Activated T-cell treated with anti-CD3 and anti-CD28 coated beads, Interleukin-2, amount 50 U/mL, for 24 hours (primary cell): ENCODE data around the gene GRIK1.

Experiments
- DNase-seq: peaks from one replicate; pipeline ENCODE4 v3.0.0-alpha.2; 2020
- H3K27ac Mint-ChIP-seq: 2 replicates; pipeline ENCODE4 v1.8.0; 2020; ENCODE audit warnings: mild to moderate bottlenecking, mixed read lengths
- H3K27me3 Mint-ChIP-seq: 2 replicates; pipeline ENCODE4 v1.8.0; 2020; ENCODE audit warnings: mixed read lengths
- H3K36me3 Mint-ChIP-seq: 2 replicates; pipeline ENCODE4 v1.8.0; 2020; ENCODE audit warnings: low read depth, mixed read lengths
- H3K4me1 Mint-ChIP-seq: 2 replicates; pipeline ENCODE4 v1.8.0; 2020; ENCODE audit warnings: low read depth, mixed read lengths
- H3K4me3 Mint-ChIP-seq: 2 replicates; pipeline ENCODE4 v1.8.0; 2020; ENCODE audit warnings: mild to moderate bottlenecking, moderate library complexity, mixed read lengths
- H3K9me3 Mint-ChIP-seq: 2 replicates; pipeline ENCODE4 v1.8.0; 2020; ENCODE audit warnings: mixed read lengths

The GRIK1 gene

DNA sequence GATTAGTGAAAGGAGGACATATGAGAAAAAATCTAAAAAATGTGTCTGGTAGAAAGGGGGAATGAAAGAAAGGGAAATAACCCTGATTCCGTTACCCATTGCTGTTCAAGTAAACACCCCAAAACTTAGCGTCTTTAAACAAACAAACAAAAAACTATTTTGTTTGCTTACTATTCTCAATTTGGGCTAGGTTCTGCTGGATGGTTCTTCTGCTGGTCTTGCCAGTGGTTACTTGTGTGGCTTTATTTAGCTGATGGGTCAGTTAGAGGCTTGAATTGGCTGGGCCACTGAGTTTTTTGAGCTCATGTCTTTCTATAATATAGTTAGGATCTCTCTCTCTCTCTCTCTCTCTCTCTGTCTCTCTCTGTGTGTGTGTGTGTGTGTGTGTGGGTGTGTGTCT, 112.1 kb downstream of the GRIK1 start:
- Mint-ChIP-seq H3K36me3 (no peaks in the 10 kb centered on the region), H3K9me3 (peaks cover 19% of the 10 kb centered on the region), H3K27me3 (peaks cover 12% of the 10 kb centered on the region), H3K4me3 (no peak overlapping the region), H3K27ac (no peak overlapping the region), H3K4me1 (no peaks in the 10 kb centered on the region)
- DNase-seq: no peak

DNA sequence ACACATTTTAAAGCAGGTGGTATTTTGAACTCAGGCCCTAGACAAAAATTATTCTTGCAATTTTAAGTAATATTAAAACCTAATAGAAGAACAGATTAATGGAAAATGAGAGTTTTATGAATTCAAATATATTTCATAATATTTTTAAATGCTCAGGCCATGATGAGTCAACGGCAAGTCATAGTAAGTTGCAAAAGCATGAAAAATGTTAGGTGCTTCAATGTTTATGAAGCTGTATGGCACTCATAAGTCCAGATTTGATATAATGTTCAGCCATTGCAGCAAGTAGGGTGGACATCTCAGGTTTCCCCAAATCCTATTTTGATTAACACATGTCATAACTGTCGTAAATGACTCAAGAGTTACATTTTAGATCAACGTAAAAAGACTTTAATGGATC, 112.6 kb downstream of the GRIK1 start:
- Mint-ChIP-seq H3K27me3 (peaks cover 12% of the 10 kb centered on the region), H3K4me3 (no peak overlapping the region), H3K27ac (no peak overlapping the region), H3K9me3 (peaks cover 19% of the 10 kb centered on the region), H3K4me1 (no peaks in the 10 kb centered on the region), H3K36me3 (no peaks in the 10 kb centered on the region)
- DNase-seq: no peak

DNA sequence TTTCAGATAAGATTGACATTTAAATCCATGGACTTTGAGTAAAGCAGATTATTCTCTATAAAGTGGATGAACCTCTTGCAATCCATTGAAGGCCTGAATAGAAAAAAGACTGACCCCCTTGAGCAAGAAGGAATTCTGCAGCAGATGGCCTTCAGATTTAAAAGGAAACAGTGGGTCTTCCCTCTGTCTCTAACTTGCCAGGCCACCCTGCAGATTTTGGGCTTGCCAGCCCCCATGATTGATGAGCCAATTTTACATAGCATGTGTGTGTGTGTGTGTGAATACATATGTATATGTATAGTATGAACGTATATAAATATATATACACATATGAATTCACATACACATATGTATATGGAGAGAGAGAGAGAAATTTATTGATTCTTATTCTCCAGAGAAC, 113.4 kb downstream of the GRIK1 start:
- peaks cover 11% of the 10 kb centered on the region for H3K9me3 Mint-ChIP-seq
- peaks cover 8% of the 10 kb centered on the region for H3K27me3 Mint-ChIP-seq
- H3K36me3 Mint-ChIP-seq: no peaks in the 10 kb centered on the region
- no peak for DNase-seq
- no peak overlapping the region for H3K4me3 Mint-ChIP-seq
- H3K27ac Mint-ChIP-seq: no peak overlapping the region
- no peaks in the 10 kb centered on the region for H3K4me1 Mint-ChIP-seq

DNA sequence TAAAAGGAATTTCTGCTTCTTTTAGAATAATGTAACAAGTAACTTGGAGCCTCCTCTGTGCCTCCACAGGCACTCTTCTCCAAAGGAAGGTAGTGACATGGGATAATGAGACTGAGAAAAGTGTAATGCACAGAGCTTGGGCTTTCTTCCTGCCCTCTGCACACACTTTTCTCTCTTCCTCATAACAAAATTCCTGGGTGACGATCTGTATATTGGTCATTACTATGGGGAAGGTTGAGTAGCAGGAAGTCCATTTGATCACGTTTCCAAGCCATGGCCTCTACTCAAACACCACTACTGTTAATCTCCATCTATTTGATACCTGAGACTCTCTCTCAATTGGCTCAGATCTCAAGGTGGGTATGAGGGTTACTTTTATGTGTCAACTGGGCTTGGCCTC, 113.9 kb downstream of the GRIK1 start:
- Mint-ChIP-seq H3K27me3 (peaks cover 5% of the 10 kb centered on the region), H3K4me3 (no peak overlapping the region), H3K27ac (no peak overlapping the region), H3K4me1 (no peaks in the 10 kb centered on the region), H3K9me3 (peaks cover 8% of the 10 kb centered on the region), H3K36me3 (no peaks in the 10 kb centered on the region)
- DNase-seq: no peak

DNA sequence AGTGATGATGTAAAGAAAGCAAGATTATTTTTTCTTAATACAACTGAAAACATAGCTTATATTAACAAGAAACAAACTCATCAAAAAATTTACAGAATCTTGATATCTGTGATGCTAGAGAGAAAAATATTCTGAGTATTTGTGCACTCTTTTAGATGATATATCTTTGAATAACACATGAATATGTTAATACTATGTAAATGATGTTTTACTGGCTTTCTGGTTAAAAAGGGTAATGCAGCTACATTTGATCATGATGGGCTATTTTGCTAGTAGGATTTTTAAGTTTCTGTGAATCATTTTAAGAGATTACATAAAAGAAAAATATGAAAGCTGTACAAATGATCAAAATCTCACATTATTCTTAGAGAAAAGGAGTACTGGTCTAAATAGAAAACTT, 114.5 kb downstream of the GRIK1 start:
- Mint-ChIP-seq H3K27ac (no peak overlapping the region), H3K4me3 (no peak overlapping the region), H3K4me1 (no peaks in the 10 kb centered on the region), H3K9me3 (peaks cover 8% of the 10 kb centered on the region), H3K27me3 (peaks cover 5% of the 10 kb centered on the region), H3K36me3 (no peaks in the 10 kb centered on the region)
- no peak for DNase-seq

DNA sequence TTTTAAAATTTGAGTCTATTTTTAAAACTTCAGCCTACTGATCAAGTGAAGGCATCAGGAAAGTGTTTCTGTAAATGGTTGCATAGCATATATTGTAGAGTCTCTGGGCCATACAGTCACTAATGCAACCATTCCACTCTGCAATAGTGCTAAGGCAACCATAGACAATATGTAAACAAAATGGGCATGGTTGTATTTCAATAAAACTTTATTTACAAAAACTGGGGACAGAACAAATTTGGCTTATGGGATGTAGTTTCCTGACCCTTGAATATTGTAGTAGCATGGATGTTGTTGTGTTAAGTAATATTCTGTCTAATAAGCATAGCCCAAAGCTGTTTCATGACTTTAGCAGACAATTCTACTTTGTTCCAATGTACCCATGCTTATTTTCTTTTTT, 117.7 kb downstream of the GRIK1 start:
- no peaks in the 10 kb centered on the region for H3K36me3 Mint-ChIP-seq
- DNase-seq: no peak
- H3K9me3 Mint-ChIP-seq: no peaks in the 10 kb centered on the region
- no peak overlapping the region for H3K4me3 Mint-ChIP-seq
- no peaks in the 10 kb centered on the region for H3K27me3 Mint-ChIP-seq
- H3K4me1 Mint-ChIP-seq: no peaks in the 10 kb centered on the region
- no peak overlapping the region for H3K27ac Mint-ChIP-seq

DNA sequence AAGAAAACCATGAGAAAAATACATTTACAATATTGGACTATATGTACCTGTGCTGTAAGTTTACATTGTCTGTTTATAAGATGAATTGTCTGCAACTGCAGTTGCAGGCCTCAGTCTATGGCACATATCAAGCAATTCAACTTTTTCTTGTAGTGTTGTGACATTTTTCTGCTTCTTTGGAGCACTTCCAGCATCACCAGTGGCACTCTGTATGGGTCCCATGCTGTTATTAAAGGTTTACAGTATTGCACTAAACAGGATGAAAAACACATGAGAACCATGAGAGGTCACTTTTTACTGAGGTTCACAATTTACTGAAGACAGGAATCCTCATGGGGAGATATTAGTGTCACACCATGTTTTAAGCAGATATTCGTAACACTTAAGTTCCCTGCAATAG, 118.6 kb downstream of the GRIK1 start:
- no peaks in the 10 kb centered on the region for H3K4me1 Mint-ChIP-seq
- H3K27ac Mint-ChIP-seq: no peak overlapping the region
- no peak overlapping the region for H3K4me3 Mint-ChIP-seq
- no peaks in the 10 kb centered on the region for H3K27me3 Mint-ChIP-seq
- no peak for DNase-seq
- no peaks in the 10 kb centered on the region for H3K9me3 Mint-ChIP-seq
- H3K36me3 Mint-ChIP-seq: no peaks in the 10 kb centered on the region

DNA sequence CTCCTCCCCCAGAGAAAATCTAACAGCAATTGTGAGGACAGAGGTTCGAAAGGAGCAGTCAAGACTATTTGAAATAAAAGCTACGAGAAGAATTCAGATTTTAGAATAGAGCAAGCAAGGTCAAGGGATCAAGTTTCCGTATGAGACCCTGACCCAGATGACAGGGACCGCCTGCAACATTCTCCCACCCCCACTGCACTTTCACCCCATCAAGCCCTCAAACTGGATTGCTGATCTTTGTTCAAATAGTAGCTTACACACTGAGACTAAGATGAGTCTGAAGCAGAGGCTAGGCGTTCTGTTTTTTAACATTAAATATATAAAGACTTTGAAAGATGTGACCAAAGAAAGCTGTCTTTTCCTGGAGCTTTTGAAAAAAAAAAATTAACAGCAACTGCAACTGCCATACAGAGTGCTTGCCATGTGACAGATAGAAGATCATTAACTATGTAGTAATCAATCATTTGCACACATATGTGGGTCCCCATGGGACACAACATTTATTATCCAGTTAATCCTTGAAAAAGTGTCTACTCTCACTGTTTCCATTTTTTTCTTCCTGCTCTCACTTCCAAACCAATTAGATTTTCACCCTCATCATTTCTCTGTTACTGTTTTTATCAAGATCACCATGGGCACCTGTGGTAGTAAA, 120.0 kb downstream of the GRIK1 start:
- Mint-ChIP-seq H3K4me3 (no peak overlapping the region), H3K27ac (no peak overlapping the region), H3K4me1 (no peaks in the 10 kb centered on the region), H3K27me3 (no peaks in the 10 kb centered on the region), H3K36me3 (no peaks in the 10 kb centered on the region), H3K9me3 (no peaks in the 10 kb centered on the region)
- no peak for DNase-seq

DNA sequence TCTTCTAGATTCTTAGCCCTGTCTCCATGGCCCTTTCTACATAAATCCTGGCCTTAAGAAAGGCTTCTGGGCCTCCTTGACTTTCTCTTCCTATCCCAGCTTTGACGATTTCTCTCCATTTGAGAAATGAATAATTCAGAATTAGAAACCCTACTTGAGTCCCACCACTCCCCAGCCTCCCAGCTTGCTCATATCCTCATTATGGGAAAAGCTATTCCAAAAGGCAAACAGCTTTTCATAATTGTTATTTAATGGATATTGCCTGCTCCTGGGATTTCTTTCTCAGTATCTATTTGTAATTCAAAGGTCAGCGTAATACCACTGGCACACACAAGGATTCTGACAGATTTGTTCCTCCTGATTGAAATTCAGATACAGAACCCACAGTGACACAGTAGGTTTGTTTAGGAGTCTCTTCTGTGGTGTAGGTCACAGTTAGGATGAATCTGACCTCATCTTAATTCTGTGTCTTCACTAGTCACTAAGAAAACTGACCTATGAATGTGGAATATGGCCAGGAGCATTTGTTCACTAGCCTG, 121.3 kb downstream of the GRIK1 start:
- Mint-ChIP-seq H3K27ac (no peak overlapping the region), H3K9me3 (no peaks in the 10 kb centered on the region), H3K36me3 (no peaks in the 10 kb centered on the region), H3K4me3 (no peak overlapping the region), H3K4me1 (no peaks in the 10 kb centered on the region), H3K27me3 (peaks cover 4% of the 10 kb centered on the region)
- no peak for DNase-seq

DNA sequence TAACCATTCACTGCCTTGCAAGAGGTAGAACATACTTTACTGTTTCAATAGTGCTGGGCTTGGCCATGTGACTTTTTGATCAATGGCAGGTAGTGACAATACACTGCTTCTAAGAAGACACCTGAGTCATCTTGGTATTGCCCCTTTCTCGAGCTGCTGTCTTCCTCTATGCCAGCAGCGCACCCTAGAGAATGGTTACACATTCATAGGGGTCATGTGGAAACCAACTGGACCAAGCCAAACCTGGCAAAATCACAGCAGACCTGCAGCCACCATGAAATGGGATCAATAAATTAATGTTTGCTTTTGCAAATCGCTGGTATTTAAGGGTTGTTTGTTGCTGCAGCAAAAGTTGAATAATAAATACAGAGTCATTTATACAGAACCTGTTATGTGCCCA, 122.3 kb downstream of the GRIK1 start:
- no peak overlapping the region for H3K27ac Mint-ChIP-seq
- DNase-seq: no peak
- H3K4me3 Mint-ChIP-seq: no peak overlapping the region
- no peaks in the 10 kb centered on the region for H3K9me3 Mint-ChIP-seq
- no peaks in the 10 kb centered on the region for H3K36me3 Mint-ChIP-seq
- H3K27me3 Mint-ChIP-seq: peaks cover 4% of the 10 kb centered on the region
- no peaks in the 10 kb centered on the region for H3K4me1 Mint-ChIP-seq

DNA sequence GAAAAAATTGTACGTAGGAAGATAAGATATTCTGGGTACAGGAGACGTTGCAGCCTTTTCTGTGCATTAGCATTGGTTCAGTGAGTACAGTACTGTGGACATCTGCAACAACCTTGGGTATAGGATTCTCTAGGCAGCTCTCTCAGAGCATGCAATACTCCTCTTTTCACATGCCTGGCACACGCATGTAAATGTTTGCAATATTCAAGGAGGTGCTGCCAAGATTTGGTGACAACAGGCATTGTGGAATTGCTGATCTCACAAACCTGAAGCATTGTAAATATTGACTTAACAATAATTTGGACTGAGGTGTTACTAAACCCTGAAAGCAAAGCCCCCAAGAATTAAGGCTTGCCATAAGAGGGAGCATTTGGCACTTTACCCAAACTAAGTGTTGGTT, 126.8 kb downstream of the GRIK1 start:
- DNase-seq: no peak
- Mint-ChIP-seq H3K27me3 (peaks cover 4% of the 10 kb centered on the region), H3K4me3 (no peak overlapping the region), H3K4me1 (no peaks in the 10 kb centered on the region), H3K27ac (no peak overlapping the region), H3K36me3 (no peaks in the 10 kb centered on the region), H3K9me3 (no peaks in the 10 kb centered on the region)

DNA sequence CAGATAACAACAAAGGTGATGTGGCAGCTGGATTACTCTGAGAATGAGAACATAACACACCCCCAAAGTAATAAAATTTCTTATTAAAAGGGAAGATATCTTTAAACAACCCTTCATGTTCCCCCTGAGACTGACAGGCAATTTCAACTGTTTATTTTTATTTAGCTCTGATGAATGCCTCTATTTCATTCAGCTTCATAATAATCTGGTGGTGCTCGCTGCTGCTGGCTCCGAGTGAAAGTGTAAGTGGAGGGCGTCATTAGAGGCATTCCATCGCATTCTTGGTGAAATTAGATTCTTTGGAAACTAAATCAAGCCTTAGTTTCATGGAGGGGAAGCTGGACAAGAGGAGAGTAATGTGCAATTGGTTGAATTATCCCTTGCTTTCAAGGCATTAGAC, 128.9 kb downstream of the GRIK1 start:
- no peaks in the 10 kb centered on the region for H3K9me3 Mint-ChIP-seq
- H3K4me1 Mint-ChIP-seq: no peaks in the 10 kb centered on the region
- peaks cover 4% of the 10 kb centered on the region for H3K27me3 Mint-ChIP-seq
- no peak for DNase-seq
- H3K27ac Mint-ChIP-seq: no peak overlapping the region
- H3K36me3 Mint-ChIP-seq: no peaks in the 10 kb centered on the region
- H3K4me3 Mint-ChIP-seq: no peak overlapping the region

DNA sequence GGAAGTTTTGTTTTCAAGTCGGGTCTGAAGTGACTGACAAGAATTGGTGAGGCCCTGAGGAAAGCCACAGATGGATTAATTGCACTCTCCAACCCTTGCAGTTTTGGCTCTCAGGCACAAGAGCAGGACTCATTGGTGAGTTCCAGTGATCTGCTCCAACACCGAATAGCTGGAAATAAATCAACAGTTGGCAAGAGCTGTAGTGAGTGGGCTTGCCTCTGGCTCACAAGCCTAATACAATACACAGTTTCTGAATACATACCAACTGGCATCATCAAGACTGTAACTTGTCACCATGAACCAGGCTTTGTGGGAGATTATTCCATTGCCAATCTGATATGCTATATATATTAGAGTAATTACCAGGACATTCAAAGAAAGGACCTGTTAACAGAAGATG, 131.6 kb downstream of the GRIK1 start:
- DNase-seq: no peak
- Mint-ChIP-seq H3K9me3 (no peaks in the 10 kb centered on the region), H3K4me3 (no peak overlapping the region), H3K27ac (no peak overlapping the region), H3K27me3 (no peaks in the 10 kb centered on the region), H3K4me1 (no peaks in the 10 kb centered on the region), H3K36me3 (no peaks in the 10 kb centered on the region)

DNA sequence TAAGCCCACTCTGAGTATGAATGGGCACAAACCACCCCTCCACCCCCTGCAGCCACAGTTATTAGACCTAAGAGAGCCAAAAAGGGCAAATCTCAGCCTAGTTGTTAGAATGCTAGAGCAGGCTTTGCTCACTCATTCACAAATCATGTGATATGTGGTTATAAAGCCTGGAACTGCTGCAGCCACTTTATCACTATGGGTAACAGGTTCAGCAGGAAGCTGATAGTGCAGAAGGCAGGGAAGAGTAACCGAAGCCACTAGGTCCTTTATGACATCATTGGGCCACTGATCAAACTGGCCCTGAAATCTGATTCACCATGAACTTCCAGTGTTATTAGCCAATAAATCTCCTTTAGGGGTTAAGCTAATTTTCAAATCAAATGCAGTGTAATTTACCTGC, 134.7 kb downstream of the GRIK1 start:
- Mint-ChIP-seq H3K4me1 (no peaks in the 10 kb centered on the region), H3K27me3 (peaks cover 5% of the 10 kb centered on the region), H3K9me3 (no peaks in the 10 kb centered on the region), H3K36me3 (no peaks in the 10 kb centered on the region), H3K27ac (no peak overlapping the region), H3K4me3 (no peak overlapping the region)
- DNase-seq: no peak

DNA sequence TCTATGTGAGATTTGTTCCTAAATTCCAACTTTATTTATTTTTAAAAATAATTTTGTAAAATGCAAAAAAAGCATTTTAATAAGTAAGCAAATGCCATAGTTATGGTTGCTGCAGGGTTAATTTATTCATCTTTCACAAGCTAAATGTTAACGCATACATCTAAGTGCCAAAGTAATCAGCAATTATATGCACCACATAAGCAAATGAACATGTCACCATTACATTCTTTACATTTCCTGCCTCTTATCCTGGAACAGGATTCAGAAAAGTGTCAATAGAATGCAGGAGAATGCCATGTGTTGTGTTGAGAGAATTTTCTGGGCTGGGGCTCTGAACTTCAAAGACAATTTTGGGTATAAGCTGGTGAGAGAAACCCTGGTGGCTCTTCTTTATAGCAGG, 136.6 kb downstream of the GRIK1 start:
- no peak for DNase-seq
- no peaks in the 10 kb centered on the region for H3K9me3 Mint-ChIP-seq
- peaks cover 7% of the 10 kb centered on the region for H3K27me3 Mint-ChIP-seq
- no peaks in the 10 kb centered on the region for H3K4me1 Mint-ChIP-seq
- no peak overlapping the region for H3K4me3 Mint-ChIP-seq
- H3K36me3 Mint-ChIP-seq: no peaks in the 10 kb centered on the region
- H3K27ac Mint-ChIP-seq: no peak overlapping the region

DNA sequence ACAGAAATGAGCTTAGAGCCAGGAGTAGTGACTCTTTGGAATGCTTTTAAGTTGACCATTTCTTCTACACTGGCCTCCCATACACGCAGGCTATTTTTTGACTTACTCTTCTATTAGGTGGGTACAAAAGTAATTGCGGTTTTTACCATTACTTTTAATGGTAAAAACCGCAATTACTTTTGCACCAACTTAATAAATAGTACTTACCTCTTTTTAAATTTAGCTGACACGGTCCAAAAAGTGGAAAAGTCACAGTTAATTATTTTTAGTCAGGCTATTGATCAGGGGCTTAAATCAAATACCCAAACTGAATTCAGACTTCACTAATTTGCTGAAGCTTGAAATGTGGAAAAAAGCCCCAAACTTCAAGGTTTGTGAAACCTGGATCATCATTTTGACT, 138.7 kb downstream of the GRIK1 start:
- Mint-ChIP-seq H3K27me3 (peaks cover 10% of the 10 kb centered on the region), H3K4me3 (no peak overlapping the region)

More for the DNA sequence above, 138.7 kb downstream of the GRIK1 start:
- H3K9me3 Mint-ChIP-seq: no peaks in the 10 kb centered on the region
- no peaks in the 10 kb centered on the region for H3K4me1 Mint-ChIP-seq
- no peak for DNase-seq
- no peak overlapping the region for H3K27ac Mint-ChIP-seq
- H3K36me3 Mint-ChIP-seq: no peaks in the 10 kb centered on the region
